Measurements from ENCODE around the gene SUPV3L1.
"Not testable (repeated sequence)": the region's sequence is repeated elsewhere in the genome, so short reads cannot be mapped to it uniquely, and the experiment has no call there.

Gene SUPV3L1

GRCh38 chr10:69247313-69247710 lies 67.3 kb downstream of the SUPV3L1 start:
- no peak overlapping the region for H3K4me3 ChIP-seq (ENCODE audit: control insufficient read depth, low read depth, low read length)
- no peak for TF ChIP-seq CTCF (conservative IDR thresholded peaks at IDR 0.05; ENCODE audit: control insufficient read depth, insufficient read depth, low read depth, low read length)

GRCh38 chr10:69248117-69248730 lies 68.2 kb downstream of the SUPV3L1 start:
- no peak for TF ChIP-seq CTCF (conservative IDR thresholded peaks at IDR 0.05; ENCODE audit: control insufficient read depth, insufficient read depth, low read depth, low read length)
- no peak for DNase-seq (ENCODE audit: low read depth)
- no peak overlapping the region for H3K4me3 ChIP-seq (ENCODE audit: control insufficient read depth, low read depth, low read length)

More at GRCh38 chr10:69247313-69247710, 67.3 kb downstream of the SUPV3L1 start:
- no peak for DNase-seq (ENCODE audit: low read depth)

GRCh38 chr10:69250041-69250440 lies 70.0 kb downstream of the SUPV3L1 start:
- TF ChIP-seq CTCF (conservative IDR thresholded peaks at IDR 0.05; ENCODE audit: control insufficient read depth, insufficient read depth, low read depth, low read length), result no peak
- no peak for DNase-seq (ENCODE audit: low read depth)
- no peak overlapping the region for H3K4me3 ChIP-seq (ENCODE audit: control insufficient read depth, low read depth, low read length)

GRCh38 chr10:69251417-69251816 lies 71.4 kb downstream of the SUPV3L1 start:
- not testable (repeated sequence) for DNase-seq (ENCODE audit: low read depth); H3K4me3 ChIP-seq (ENCODE audit: control insufficient read depth, low read depth, low read length)

- H3K4me3 ChIP-seq (ENCODE audit: control insufficient read depth, low read depth, low read length), result no peak overlapping the region
- TF ChIP-seq CTCF (conservative IDR thresholded peaks at IDR 0.05; ENCODE audit: control insufficient read depth, insufficient read depth, low read depth, low read length), result no peak
- no peak for DNase-seq (ENCODE audit: low read depth)
Observed at GRCh38 chr10:69253171-69253570, 73.1 kb downstream of the SUPV3L1 start.

GRCh38 chr10:69254877-69255276 lies 74.8 kb downstream of the SUPV3L1 start:
- no peak for DNase-seq (ENCODE audit: low read depth)
- TF ChIP-seq CTCF (conservative IDR thresholded peaks at IDR 0.05; ENCODE audit: control insufficient read depth, insufficient read depth, low read depth, low read length), result no peak
- H3K4me3 ChIP-seq (ENCODE audit: control insufficient read depth, low read depth, low read length), result no peak overlapping the region

Measured in fibroblast of mammary gland (primary cell).